ENCODE results near the gene CEMIP. TPM values are rescaled to one million over a fixed set of nuclear protein-coding genes. Genes with fewer than 3 reads are reported as not detected.

CEMIP gene
- total RNA-seq, 1 experiment from 2014 or later = 3.5 TPM

- Histone ChIP-seq H3K9ac (ENCODE audit: low read length) (no peak overlapping the region), H3K4me1 (ENCODE audit: control insufficient read depth in 1 of 2, insufficient read depth in 2 of 2, low read length in 2 of 2) (no peaks in the 10 kb centered on the region), H3K4me3 (replicated peaks in 1 of 2; ENCODE audit: low read depth in 1 of 2, low read length in 2 of 2) (no peak overlapping the region), H3K4me2 (ENCODE audit: low read length) (no peak overlapping the region), H3K36me3 (ENCODE audit: control insufficient read depth in 1 of 2, insufficient read depth in 2 of 2, low read length in 2 of 2) (no peaks in the 10 kb centered on the region; a peak in 1 of 4 replicates), H2AFZ (ENCODE audit: low read depth, low read length, poor library complexity, severe bottlenecking) (no peak overlapping the region), H3K27ac (ENCODE audit: low read depth, low read length) (no peak overlapping the region), H4K20me1 (ENCODE audit: insufficient read depth) (no peaks in the 10 kb centered on the region), H3K9me3 (ENCODE audit: control insufficient read depth in 1 of 2, insufficient read depth in 1 of 2, low read depth in 1 of 2, low read length in 2 of 2) (no peaks in the 10 kb centered on the region), H3K79me2 (ENCODE audit: insufficient read depth, low read length) (no peaks in the 10 kb centered on the region), H3K9me2 (ENCODE audit: insufficient read depth) (no peaks in the 10 kb centered on the region), H3K27me3 (ENCODE audit: insufficient read depth, low read length) (no peaks in the 10 kb centered on the region)
- TF ChIP-seq SP1 (IDR thresholded peaks at IDR 0.05; ENCODE audit: low read depth) = no peak
- no peak for TF ChIP-seq ZFX (IDR thresholded peaks at IDR 0.05)
- no peak for TF ChIP-seq SRF (IDR thresholded peaks at IDR 0.05; ENCODE audit: low read depth)
- no peak for TF ChIP-seq ZBTB33 (IDR thresholded peaks at IDR 0.05; ENCODE audit: extremely low read depth, insufficient replicate concordance, low read length)
- TF ChIP-seq EZH2phosphoT487 (IDR thresholded peaks at IDR 0.05; ENCODE audit: borderline replicate concordance) = no peak
- TF ChIP-seq ELF1 (IDR thresholded peaks at IDR 0.05; ENCODE audit: borderline replicate concordance, low read depth) = no peak
- no peak for TF ChIP-seq ZNF274 (IDR thresholded peaks at IDR 0.05; ENCODE audit: low read depth, low read length)
- TF ChIP-seq JUND (IDR thresholded peaks at IDR 0.05) = no peak
- TF ChIP-seq TCF7L2 (IDR thresholded peaks at IDR 0.05; ENCODE audit: borderline replicate concordance, extremely low read depth, insufficient read depth, insufficient read length) = no peak
- no peak for TF ChIP-seq CBX3 (IDR thresholded peaks at IDR 0.05; ENCODE audit: low read depth)
- TF ChIP-seq POLR2AphosphoS5 (IDR thresholded peaks at IDR 0.05; ENCODE audit: low read depth, low read length) = no peak
- TF ChIP-seq CTCF (IDR thresholded peaks at IDR 0.05 in 2 of 3, conservative IDR thresholded peaks at IDR 0.05 in 1 of 3; ENCODE audit: borderline replicate concordance in 1 of 3, insufficient read depth in 1 of 3, low read depth in 2 of 3, low read length in 2 of 3) = no peak
- TF ChIP-seq SIN3A (IDR thresholded peaks at IDR 0.05; ENCODE audit: low read depth) = no peak
- TF ChIP-seq EZH2 (IDR thresholded peaks at IDR 0.05) = no peak
- TF ChIP-seq FOSL1 (IDR thresholded peaks at IDR 0.05; ENCODE audit: low read depth) = no peak
- no peak for TF ChIP-seq REST (IDR thresholded peaks at IDR 0.05; ENCODE audit: low read depth)
- no peak for TF ChIP-seq EGR1 (IDR thresholded peaks at IDR 0.05; ENCODE audit: low read depth)
- TF ChIP-seq ATF3 (IDR thresholded peaks at IDR 0.05) = no peak
- intact Hi-C loops (cut with micrococcal nuclease) = no loop called here
- CTCF ChIA-PET = no interaction called here
- POLR2A ChIA-PET = no interaction called here
- RAD21 ChIA-PET (ENCODE audit: low non-redundant PET in 1 of 2, low total read pairs in 2 of 2, uncharacterized antibody in 2 of 2, unreplicated experiment in 2 of 2) = no interaction called here
- no TSS peak for BruUV-seq (replicated peaks)
- no peak for DNase-seq (ENCODE audit: low read depth, low spot score)
- no peak for ATAC-seq
Observed at GRCh38 chr15:80923668-80924067, 144.5 kb downstream of the CEMIP start.

All from HCT116 (cell line).